ENCODE measurements around the gene CDC25B. TPM values are rescaled to one million over a fixed set of nuclear protein-coding genes. Genes with fewer than 3 reads are reported as not detected.

CDC25B gene
- total and polyA plus RNA-seq, 2 donors (not counting 3 experiments of a cell fraction or from before 2014, with no cell fraction given) = 46.7 to 76.5 TPM

- BruUV-seq (replicated peaks) = no TSS peak
- FAIRE-seq (no peak), DNase-seq (ENCODE audit: low read depth, low spot score) (no peak)
- H3K9ac ChIP-seq (replicated peaks; ENCODE audit: extremely low read depth, insufficient read depth, low read length) = no peak overlapping the region
- no peaks in the 10 kb centered on the region for H3K9me3 ChIP-seq (replicated peaks; ENCODE audit: control insufficient read depth, insufficient read depth, low read length)
- H3K4me1 ChIP-seq (ENCODE audit: control insufficient read depth, extremely low read depth, insufficient read depth, low read length) = peaks cover 20% of the 10 kb centered on the region
- no peaks in the 10 kb centered on the region for H4K20me1 ChIP-seq (replicated peaks; ENCODE audit: control insufficient read depth, extremely low read depth, insufficient read depth, low read length)
- H3K79me2 ChIP-seq (ENCODE audit: control insufficient read depth, insufficient read depth, low read length) = peaks cover 7% of the 10 kb centered on the region
- CTCF ChIA-PET = interaction anchor here (0.6 kb wide), 1 partner anchor 18 kb away, joined by 3 read pairs; no protein-coding TSS in a partner anchor
- no peak overlapping the region for H3K4me3 ChIP-seq (replicated peaks in 1 of 3; ENCODE audit: insufficient read depth in 1 of 3, low read depth in 1 of 3, low read length in 3 of 3)
- dilution Hi-C loops (cut with MboI; ENCODE audit: extremely low pct_ligation_motif_present, low sequenced_read_pairs) (no loop called here), intact Hi-C loops (cut with micrococcal nuclease) (no loop called here)
- no peak overlapping the region for H3K27ac ChIP-seq (ENCODE audit: insufficient read depth, low read depth, low read length)
- POLR2A ChIA-PET = no interaction called here
- peaks cover 0 to 26% of the 10 kb centered on the region in 2 experiments for H3K36me3 ChIP-seq (ENCODE audit: control insufficient read depth in 2 of 2, extremely low read depth in 1 of 2, insufficient read depth in 2 of 2, low read length in 2 of 2)
- no peak overlapping the region for H2AFZ ChIP-seq (ENCODE audit: low read depth, low read length)
- no peaks in the 10 kb centered on the region for H3K27me3 ChIP-seq (ENCODE audit: control insufficient read depth in 2 of 2, insufficient read depth in 2 of 2, low read length in 2 of 2)
- H3K9me1 ChIP-seq (replicated peaks; ENCODE audit: control insufficient read depth, extremely low read depth, insufficient read depth, low read length) = no peaks in the 10 kb centered on the region
- TF ChIP-seq JUN (IDR thresholded peaks at IDR 0.05; ENCODE audit: borderline replicate concordance, insufficient read depth, insufficient read length, low read depth) (no peak), MYC (IDR thresholded peaks at IDR 0.05; ENCODE audit: low read depth, low read length) (no peak), POLR2AphosphoS5 (IDR thresholded peaks at IDR 0.05; ENCODE audit: insufficient read depth, low read depth, low read length) (no peak), MAX (IDR thresholded peaks at IDR 0.05; ENCODE audit: insufficient read depth, insufficient read length) (no peak), FOS (IDR thresholded peaks at IDR 0.05; ENCODE audit: borderline replicate concordance, insufficient read depth, low read length) (no peak), CTCF (IDR thresholded peaks at IDR 0.05; ENCODE audit: extremely low read depth in 1 of 2, insufficient read depth in 1 of 2, low read depth in 1 of 2, low read length in 2 of 2) (no peak), EZH2 (IDR thresholded peaks at IDR 0.05; ENCODE audit: borderline replicate concordance, low read depth, low read length, severe bottlenecking) (no peak), POLR2A (IDR thresholded peaks at IDR 0.05; ENCODE audit: low read depth, low read length) (no peak), GATA2 (IDR thresholded peaks at IDR 0.05; ENCODE audit: insufficient read depth, insufficient read length, low read depth, low read length) (no peak)
- no peak overlapping the region for H3K4me2 ChIP-seq (ENCODE audit: insufficient read depth, low read length)
Measured at GRCh38 chr20:3803289-3803688, 7.2 kb downstream of the CDC25B start.
